ENCODE measurements around the gene GNAT1. TPM values are rescaled to one million over a fixed set of nuclear protein-coding genes. Genes with fewer than 3 reads are reported as not detected.
A peak's percentile ranks its signal among the peaks of the same experiment; 100 is the strongest.

Gene GNAT1
- total RNA-seq, 4 donors from 2014 or later = not detected

- no peaks in the 10 kb centered on the region for H3K9me3 ChIP-seq
- no peak overlapping the region for H3K27ac ChIP-seq
- peak; percentile 38 to 67 for DNase-seq
- intact Hi-C loops (cut with DNase I) = no loop called here
- no peaks in the 10 kb centered on the region for H3K27me3 ChIP-seq
- peak overlapping the region in 2 of 3 donors; percentile 27 to 35 for H3K4me3 ChIP-seq (replicated peaks in 1 of 3)
- TF ChIP-seq CTCF (IDR thresholded peaks at IDR 0.05) (no peak), POLR2A (IDR thresholded peaks at IDR 0.05) (no peak)
- peaks cover 15 to 23% of the 10 kb centered on the region in 2 donors for H3K4me1 ChIP-seq
- WGBS, 2 donors = 6 to 7% methylated on average over 13 to 29 of the region's 67 CpGs
- no peaks in the 10 kb centered on the region for H3K36me3 ChIP-seq
These were observed 14.2 kb downstream of the GNAT1 start for GRCh38 chr3:50205413-50206276.

- H3K9me3 ChIP-seq = no peaks in the 10 kb centered on the region
- H3K27ac ChIP-seq = no peak overlapping the region
- H3K4me1 ChIP-seq = peaks cover 15 to 23% of the 10 kb centered on the region in 2 donors
- H3K27me3 ChIP-seq = no peaks in the 10 kb centered on the region
- no peak for TF ChIP-seq CTCF (IDR thresholded peaks at IDR 0.05)
- no peak for TF ChIP-seq POLR2A (IDR thresholded peaks at IDR 0.05)
- no peaks in the 10 kb centered on the region for H3K36me3 ChIP-seq
- H3K4me3 ChIP-seq (replicated peaks in 1 of 3) = no peak overlapping the region
- no peak for DNase-seq
- intact Hi-C loops (cut with DNase I) = no loop called here
- 93 to 94% methylated on average over 16 to 17 of the region's 17 CpGs for WGBS, 2 donors
These were observed 16.1 kb downstream of the GNAT1 start for GRCh38 chr3:50207359-50208042.

- WGBS, 2 donors = 77 to 85% methylated on average over 11 to 14 of the region's 14 CpGs
- Histone ChIP-seq H3K36me3 (no peaks in the 10 kb centered on the region), H3K27ac (no peak overlapping the region), H3K9me3 (no peaks in the 10 kb centered on the region), H3K4me3 (replicated peaks in 1 of 3) (no peak overlapping the region), H3K4me1 (peaks cover 15 to 23% of the 10 kb centered on the region in 2 donors), H3K27me3 (no peaks in the 10 kb centered on the region)
- TF ChIP-seq CTCF (IDR thresholded peaks at IDR 0.05) (no peak), POLR2A (IDR thresholded peaks at IDR 0.05) (no peak)
- no peak for DNase-seq
- intact Hi-C loops (cut with DNase I) = no loop called here
These were observed 17.4 kb downstream of the GNAT1 start for GRCh38 chr3:50208677-50209344.

GRCh38 chr3:50210176-50210509 lies 18.7 kb downstream of the GNAT1 start:
- intact Hi-C loops (cut with DNase I) = no loop called here
- TF ChIP-seq POLR2A (IDR thresholded peaks at IDR 0.05) = no peak
- no peak for TF ChIP-seq CTCF (IDR thresholded peaks at IDR 0.05)
- Histone ChIP-seq H3K36me3 (no peaks in the 10 kb centered on the region), H3K4me3 (replicated peaks in 1 of 3) (no peak overlapping the region), H3K4me1 (peaks cover 10 to 13% of the 10 kb centered on the region in 2 donors), H3K27me3 (no peaks in the 10 kb centered on the region), H3K27ac (no peak overlapping the region), H3K9me3 (no peaks in the 10 kb centered on the region)
- WGBS, 2 donors = 90 to 95% methylated on average over 4 to 5 of the region's 5 CpGs
- no peak for DNase-seq

Measured in thyroid gland (tissue), 4 donors.